HCT116 (cell line): ENCODE data around the gene PPP2R3C. TPM values are rescaled to one million over a fixed set of nuclear protein-coding genes. Genes with fewer than 3 reads are reported as not detected.

ENCODE experiments used
- ATAC-seq: fragments of 200-7000 bp; cut with Tn5 transposase; 2 replicates; pipeline ENCODE4 v1.9.1; 2020; ENCODE audit warnings: mild to moderate bottlenecking, moderate library complexity
- BruUV-seq: library from RNA; stranded (reverse); fragments of 400-500 nt; replicated peaks from 2 replicates; lab custom pipeline; 2021; lab: Mats Ljungman, UMichigan
- CTCF ChIA-PET: fragments of 300-600 bp; sonication (Branson Sonifier 250); formaldehyde crosslinking; loops from one replicate; lab custom pipeline; 2021; ENCODE audit warnings: antibody characterized with exemption; lab: Charles Lee
- POLR2A ChIA-PET: fragments of 300-600, 350-600 bp; sonication (Branson Sonifier 250); formaldehyde crosslinking; loops from one replicate; lab custom pipeline; 2021; ENCODE audit warnings: antibody characterized with exemption; lab: Charles Lee
- RAD21 ChIA-PET, 2 experiments: fragments of 300-600 bp; sonication (Branson Sonifier 250); formaldehyde crosslinking; loops; one replicate each; lab custom pipeline; 2023; ENCODE audit warnings: low total read pairs in 2 of 2; ENCODE audit not compliant: uncharacterized antibody in 2 of 2, unreplicated experiment in 2 of 2, low non-redundant PET in 1 of 2; lab: Charles Lee
- DNase-seq: peaks from one replicate; pipeline ENCODE4 v3.0.0-alpha.2; 2010; ENCODE audit warnings: low read depth, low spot score
- H2AFZ ChIP-seq: fragments of 200-600 bp; shearing (Covaris generic), sonication (generic); 2 replicates; pipeline ENCODE4 v1.6.1; 2017; ENCODE audit warnings: low read depth, mixed run types, mixed read lengths, antibody characterized with exemption, low read length; ENCODE audit not compliant: poor library complexity, severe bottlenecking
- H3K27ac ChIP-seq: 2 replicates; pipeline ENCODE4 v1.5.1; 2012; ENCODE audit warnings: low read depth, low read length
- H3K27me3 ChIP-seq: fragments of 200-600 bp; sonication (generic); 2 replicates; pipeline ENCODE4 v1.6.1; 2016; ENCODE audit warnings: mixed run types, low read length, mixed read lengths; ENCODE audit not compliant: insufficient read depth
- H3K36me3 ChIP-seq, 2 experiments: fragments of 200-500 bp in 1 of 2; fragments of 200-600 bp in 1 of 2; sonication (Bioruptor generic) in 1 of 2; sonication (generic) in 1 of 2; 2 replicates each; pipeline versions ENCODE4 v1.5.1 to v1.6.1; 2014 to 2016; ENCODE audit warnings: low read length in 2 of 2, inconsistent platforms in 1 of 2, mixed read lengths in 1 of 2, mixed run types in 1 of 2; ENCODE audit not compliant: insufficient read depth in 2 of 2, control insufficient read depth in 1 of 2
- H3K4me1 ChIP-seq, 2 experiments: fragments of 200-600 bp in 1 of 2; sonication (generic) in 1 of 2; 2 replicates each; pipeline versions ENCODE4 v1.5.1 to v1.6.1; 2012 to 2017; ENCODE audit warnings: low read length in 2 of 2, inconsistent platforms in 1 of 2, mild to moderate bottlenecking in 1 of 2, mixed read lengths in 1 of 2, mixed run types in 1 of 2, moderate library complexity in 1 of 2; ENCODE audit not compliant: insufficient read depth in 2 of 2, control insufficient read depth in 1 of 2
- H3K4me2 ChIP-seq: fragments of 200-600 bp; sonication (generic); 2 replicates; pipeline ENCODE4 v1.6.1; 2017; ENCODE audit warnings: mixed run types, low read length, mixed read lengths
- H3K4me3 ChIP-seq, 2 experiments: fragments of 200-600 bp in 1 of 2; sonication (generic) in 1 of 2; replicated peaks in 1 of 2; 2 replicates each; pipeline ENCODE4 v1.5.1; 2011 to 2016; ENCODE audit warnings: low read length in 2 of 2, control low read depth in 1 of 2, low read depth in 1 of 2, mild to moderate bottlenecking in 1 of 2, mixed read lengths in 1 of 2, mixed run types in 1 of 2
- H3K79me2 ChIP-seq: fragments of 200-600 bp; sonication (generic); 2 replicates; pipeline ENCODE4 v1.6.1; 2017; ENCODE audit warnings: mild to moderate bottlenecking, mixed run types, low read length, moderate library complexity, mixed read lengths; ENCODE audit not compliant: insufficient read depth
- H3K9ac ChIP-seq: fragments of 200-600 bp; sonication (generic); 2 replicates; pipeline ENCODE4 v1.6.1; 2016; ENCODE audit warnings: low read length, mixed read lengths
- H3K9me2 ChIP-seq: fragments of 200-600 bp; sonication (generic), shearing (Covaris generic); 2 replicates; pipeline ENCODE4 v1.6.1; 2017; ENCODE audit warnings: mixed run types, mild to moderate bottlenecking, moderate library complexity; ENCODE audit not compliant: insufficient read depth
- H3K9me3 ChIP-seq, 2 experiments: fragments of 200-500 bp in 1 of 2; fragments of 200-600 bp in 1 of 2; sonication (Bioruptor generic) in 1 of 2; sonication (generic) in 1 of 2; 2 replicates each; pipeline ENCODE4 v1.6.1; 2014 to 2017; ENCODE audit warnings: low read length in 2 of 2, mixed read lengths in 2 of 2, inconsistent platforms in 1 of 2, low read depth in 1 of 2, mild to moderate bottlenecking in 1 of 2, mixed run types in 1 of 2, moderate library complexity in 1 of 2; ENCODE audit not compliant: control insufficient read depth in 1 of 2, insufficient read depth in 1 of 2
- H4K20me1 ChIP-seq: fragments of 200-600 bp; sonication (generic), shearing (Covaris generic); 2 replicates; pipeline ENCODE4 v1.6.1; 2017; ENCODE audit warnings: mixed run types, mild to moderate bottlenecking, moderate library complexity; ENCODE audit not compliant: insufficient read depth
- EZH2 ChIP-seq: fragments of 200-600 bp; sonication (generic); IDR thresholded peaks from 2 replicates; pipeline ENCODE4 v1.6.1; 2017; ENCODE audit warnings: antibody characterized with exemption, mixed run types
- POLR2A ChIP-seq: IDR thresholded peaks from 2 replicates; pipeline ENCODE4 v1.7.0; 2011; ENCODE audit warnings: borderline replicate concordance; ENCODE audit not compliant: insufficient read depth, insufficient read length; ENCODE audit errors: extremely low read depth
- RAD21 ChIP-seq: IDR thresholded peaks from 2 replicates; pipeline ENCODE4 v1.6.1; 2012; ENCODE audit warnings: low read depth, mild to moderate bottlenecking
- SIN3A ChIP-seq: IDR thresholded peaks from 2 replicates; pipeline ENCODE4 v1.6.1; 2012; ENCODE audit warnings: low read depth
- SP1 ChIP-seq: IDR thresholded peaks from 2 replicates; pipeline ENCODE4 v1.6.1; 2012; ENCODE audit warnings: low read depth
- SRF ChIP-seq: IDR thresholded peaks from 2 replicates; pipeline ENCODE4 v1.6.1; 2012; ENCODE audit warnings: low read depth
- ZBTB33 ChIP-seq: IDR thresholded peaks from 2 replicates; pipeline ENCODE4 v1.6.1; 2011; ENCODE audit warnings: mild to moderate bottlenecking, low read length, moderate library complexity; ENCODE audit not compliant: insufficient replicate concordance; ENCODE audit errors: extremely low read depth
- ZFX ChIP-seq: fragments of 450-650 bp; IDR thresholded peaks from 2 replicates; pipeline ENCODE4 v1.6.1; 2017
- intact Hi-C: fragments of 100-400 bp; cut with micrococcal nuclease; formaldehyde crosslinking; loops from 2 replicates; pipeline ENCODE4 v1.10.0; 2022
- total RNA-seq: library from RNA; stranded (reverse); gene quantifications from one replicate; pipeline ENCODE4 v1.2.1, GENCODE V29; 2021; ENCODE audit not compliant: unreplicated experiment
- TF ChIP-seq, protein P1 (sequence below): IDR thresholded peaks from 2 replicates; pipeline ENCODE4 v1.6.1; 2012

The PPP2R3C gene
- total RNA-seq, 1 experiment from 2014 or later: 14.1 TPM

DNA sequence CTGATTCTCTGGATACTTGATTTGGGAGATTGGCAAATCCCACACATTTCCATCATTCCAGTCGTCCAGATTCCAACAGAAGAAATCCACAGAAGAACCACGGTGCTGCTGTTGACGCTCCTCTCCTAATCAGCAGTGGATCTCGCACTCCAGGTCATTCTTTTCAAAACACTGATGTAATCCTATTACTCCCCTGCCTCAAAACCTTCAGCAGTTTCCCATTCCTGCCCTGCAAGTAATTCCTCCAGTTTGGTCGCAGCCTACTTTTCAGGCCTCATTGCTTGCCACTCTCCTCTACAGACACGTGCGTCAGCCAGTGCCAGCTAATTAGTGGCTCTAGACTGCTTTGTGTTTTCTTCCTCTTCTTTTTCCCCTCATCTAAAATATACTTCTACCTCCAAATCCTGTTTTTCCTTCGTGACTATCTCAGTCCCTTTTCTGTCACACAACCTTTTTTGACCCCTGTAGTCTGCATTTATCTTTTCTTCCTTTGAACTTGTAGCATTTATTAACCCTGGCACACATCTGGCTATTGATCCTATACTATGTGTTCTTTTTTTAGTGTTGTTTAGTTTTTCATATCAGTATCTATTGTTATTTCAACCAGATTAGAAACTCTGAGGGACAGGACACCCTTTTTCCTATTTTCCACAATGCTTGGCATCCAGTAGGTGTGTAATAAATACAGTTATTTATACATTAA is 37.3 kb upstream of the PPP2R3C start (continued):
- TF ChIP-seq ZBTB33: no peak
- TF ChIP-seq, all 23 proteins: peak for 0

GRCh38 chr14:35158491-35158890 is 36.7 kb upstream of the PPP2R3C start:
- no peaks in the 10 kb centered on the region for H3K9me3 ChIP-seq
- no peak overlapping the region for H3K4me2 ChIP-seq
- no peaks in the 10 kb centered on the region for H4K20me1 ChIP-seq
- no peak overlapping the region for H3K4me3 ChIP-seq
- no TSS peak for BruUV-seq
- TF ChIP-seq, protein P1, sequence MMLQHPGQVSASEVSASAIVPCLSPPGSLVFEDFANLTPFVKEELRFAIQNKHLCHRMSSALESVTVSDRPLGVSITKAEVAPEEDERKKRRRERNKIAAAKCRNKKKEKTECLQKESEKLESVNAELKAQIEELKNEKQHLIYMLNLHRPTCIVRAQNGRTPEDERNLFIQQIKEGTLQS: no peak
- TF ChIP-seq EZH2 (no peak), SIN3A (no peak), RAD21 (no peak), ZBTB33 (no peak), ZFX (no peak), SRF (no peak), POLR2A (no peak), SP1 (no peak)
- no peaks in the 10 kb centered on the region for H3K36me3 ChIP-seq
- ATAC-seq (no peak), DNase-seq (no peak)
- H3K79me2 ChIP-seq: peaks cover 6% of the 10 kb centered on the region; the same call in 1 of the 2 replicates
- H3K27me3 ChIP-seq: no peaks in the 10 kb centered on the region
- H2AFZ ChIP-seq: no peak overlapping the region
- H3K9ac ChIP-seq: no peak overlapping the region
- RAD21 ChIA-PET: no interaction called here
- no peak overlapping the region for H3K27ac ChIP-seq
- H3K9me2 ChIP-seq: no peaks in the 10 kb centered on the region
- POLR2A ChIA-PET: no interaction called here
- peaks cover 12 to 22% of the 10 kb centered on the region in 2 experiments for H3K4me1 ChIP-seq
- CTCF ChIA-PET: no interaction called here
- intact Hi-C loops: no loop called here
